K562 (cell line): Measurements from ENCODE around the gene MTMR6. TPM values are rescaled to one million over a fixed set of nuclear protein-coding genes. Genes with fewer than 3 reads are reported as not detected.

ENCODE experiments used
- ATAC-seq: fragments of 200-7000 bp; cut with Tn5 transposase; 3 replicates; pipeline ENCODE4 v1.9.1; 2020; ENCODE audit warnings: moderate library complexity
- BruUV-seq: library from RNA; stranded (reverse); fragments of 400-500 nt; replicated peaks from 2 replicates; lab custom pipeline; 2021; lab: Mats Ljungman, UMichigan
- CTCF ChIA-PET: fragments of 300-600 bp; formaldehyde crosslinking; extraction: SDS; loops from one replicate; lab custom pipeline; 2021; ENCODE audit warnings: low intra/inter-chr PET ratio; lab: Yijun Ruan, JAX
- POLR2A ChIA-PET: fragments of 300-600, 350-650 bp; sonication (Branson Sonifier 250); formaldehyde crosslinking; extraction: SDS; loops from one replicate; lab custom pipeline; 2021; ENCODE audit warnings: antibody characterized with exemption, inconsistent platforms; lab: Yijun Ruan, JAX
- DNase-seq, 4 experiments: peaks; one replicate each; pipeline versions ENCODE4 v3.0.0 to v3.0.0-alpha.2; 2011 to 2018; ENCODE audit warnings: low spot score in 3 of 4, mixed read lengths in 3 of 4; ENCODE audit errors: extremely low read depth in 1 of 4
- FAIRE-seq: peaks from 2 replicates; lab custom pipeline; 2011; peaks lifted over from hg19 to GRCh38; lab: Jason Lieb, UNC
- H2AFZ ChIP-seq: 2 replicates; pipeline ENCODE4 v1.6.0; 2011; ENCODE audit warnings: low read depth, low read length, control low read depth, inconsistent platforms
- H3K27ac ChIP-seq: fragments of 200-600 bp; 3 replicates; pipeline ENCODE4 v1.8.0; 2011; ENCODE audit warnings: low read depth, mild to moderate bottlenecking, control low read depth, inconsistent platforms, low read length, moderate library complexity, mixed read lengths; ENCODE audit errors: extremely low read depth
- H3K27me3 ChIP-seq, 2 experiments: fragments of 300-600 bp in 1 of 2; 2 replicates in 1 of 2; 3 replicates in 1 of 2; pipeline versions ENCODE4 v1.6.0 to v1.8.0; 2011; ENCODE audit warnings: inconsistent platforms in 2 of 2, low read length in 2 of 2, mild to moderate bottlenecking in 1 of 2, mixed read lengths in 1 of 2, moderate library complexity in 1 of 2; ENCODE audit not compliant: control insufficient read depth in 2 of 2, insufficient read depth in 2 of 2
- H3K36me3 ChIP-seq: fragments of 300-600 bp; 3 replicates; pipeline ENCODE4 v1.8.0; 2011; ENCODE audit warnings: mild to moderate bottlenecking, low read length, inconsistent platforms; ENCODE audit not compliant: control insufficient read depth, insufficient read depth
- H3K4me1 ChIP-seq, 2 experiments: fragments of 200-600 bp in 1 of 2; replicated peaks in 1 of 2; 2 replicates in 1 of 2; 3 replicates in 1 of 2; pipeline versions ENCODE4 v1.5.1 to v1.8.0; 2011; ENCODE audit warnings: inconsistent platforms in 2 of 2, low read length in 2 of 2, mild to moderate bottlenecking in 1 of 2, mixed read lengths in 1 of 2, moderate library complexity in 1 of 2; ENCODE audit not compliant: control insufficient read depth in 2 of 2, insufficient read depth in 2 of 2
- H3K4me2 ChIP-seq: 2 replicates; pipeline ENCODE4 v1.6.1; 2011; ENCODE audit warnings: low read length, control low read depth, inconsistent platforms, mixed read lengths; ENCODE audit not compliant: insufficient read depth
- H3K4me3 ChIP-seq: fragments of 200-600 bp; sonication (generic), shearing (Covaris generic); 2 replicates; pipeline ENCODE4 v1.5.1; 2016; ENCODE audit warnings: control low read depth, inconsistent platforms
- H3K79me2 ChIP-seq: fragments of 200-600 bp; 3 replicates; pipeline ENCODE4 v1.8.0; 2011; ENCODE audit warnings: low read length, inconsistent platforms; ENCODE audit not compliant: control insufficient read depth, insufficient read depth
- H3K9ac ChIP-seq, 2 experiments: 2 replicates each; pipeline versions ENCODE4 v1.6.0 to v1.6.1; 2011; ENCODE audit warnings: low read depth in 2 of 2, low read length in 2 of 2, control low read depth in 1 of 2, inconsistent platforms in 1 of 2, mild to moderate bottlenecking in 1 of 2, mixed read lengths in 1 of 2; ENCODE audit not compliant: insufficient read depth in 1 of 2
- H3K9me1 ChIP-seq: one replicate; pipeline ENCODE4 v1.6.0; 2011; ENCODE audit warnings: inconsistent platforms, mild to moderate bottlenecking, low read length, moderate library complexity; ENCODE audit not compliant: control insufficient read depth, insufficient read depth
- H3K9me3 ChIP-seq: replicated peaks from 2 replicates; pipeline ENCODE4 v1.5.1; 2011; ENCODE audit warnings: low read depth, low read length, inconsistent platforms; ENCODE audit not compliant: control insufficient read depth, insufficient read depth
- H4K20me1 ChIP-seq: replicated peaks from 2 replicates; pipeline ENCODE4 v1.6.1; 2011; ENCODE audit warnings: low read length, inconsistent platforms, mixed read lengths; ENCODE audit not compliant: control insufficient read depth, insufficient read depth
- ETV1 ChIP-seq: fragments of 450-650 bp; conservative IDR thresholded peaks from 2 replicates; pipeline ENCODE4 v1.6.1; 2016; ENCODE audit warnings: missing genetic modification characterization, control low read depth, low read depth, missing compliant biosample characterization
- GTF2A2 ChIP-seq: IDR thresholded peaks from 2 replicates; pipeline ENCODE4 v1.6.1; 2016; ENCODE audit warnings: mild to moderate bottlenecking, missing genetic modification characterization, missing compliant biosample characterization
- WGBS: fragments of 100-300 bp; shearing (Covaris generic); methylation state at CpG from one replicate; pipeline ENCODE4 v1.1.6; 2016; ENCODE audit warnings: low coverage, mixed read lengths; ENCODE audit not compliant: insufficient coverage; ENCODE audit errors: missing lambda C conversion rate; 5-methylcytosine and 5-hydroxymethylcytosine counted together
- in situ Hi-C: fragments of 300-500 bp; cut with MboI; formaldehyde crosslinking; loops from 4 replicates; pipeline ENCODE4 v1.15.0; 2018; ENCODE audit warnings: inconsistent platforms, mixed read lengths
- intact Hi-C: fragments of 100-400 bp; cut with micrococcal nuclease; formaldehyde crosslinking; loops from 2 replicates; pipeline ENCODE4 v1.14.2; 2022
- polyA plus RNA-seq, 8 experiments: library from polyadenylated mRNA; depleted of rRNA in 4 of 8; stranded (reverse) in 5 of 8; unstranded in 3 of 8; fragments of >200 nt; fragmentation: Nextera tagmentation in 2 of 8; fragmentation: Illumina TruSeq in 1 of 8; extraction: Ambion mirVana in 2 of 8; extraction: Trizol in 1 of 8; gene quantifications; 2 replicates each; pipeline versions ENCODE4 v1.2.1 to v1.2.3, GENCODE V29; 2011 to 2014; ENCODE audit warnings: inconsistent platforms in 1 of 8, missing spikeins in 1 of 8
- total RNA-seq, 7 experiments: library from RNA; depleted of rRNA in 6 of 7; stranded (reverse); fragments of >200 nt in 6 of 7; fragmentation: Illumina TruSeq in 2 of 7; extraction: Trizol in 2 of 7; gene quantifications; 2 replicates each; pipeline versions ENCODE4 v1.2.1 to v1.2.3, GENCODE V29; 2011 to 2021; ENCODE audit warnings: low replicate concordance in 1 of 7
- TF ChIP-seq, protein P1 (sequence below), 2 experiments: IDR thresholded peaks; 2 replicates each; pipeline ENCODE4 v1.6.1; 2012; ENCODE audit warnings: improper control_type of control experiment in 2 of 2, low read depth in 2 of 2, low read length in 2 of 2, borderline replicate concordance in 1 of 2

The MTMR6 gene
- total and polyA plus RNA-seq, 9 of the 15 experiments (the other 6 are each of a cell fraction or from before 2014, with no cell fraction given): 3.9 to 10.8 (median 7.7) TPM

DNA sequence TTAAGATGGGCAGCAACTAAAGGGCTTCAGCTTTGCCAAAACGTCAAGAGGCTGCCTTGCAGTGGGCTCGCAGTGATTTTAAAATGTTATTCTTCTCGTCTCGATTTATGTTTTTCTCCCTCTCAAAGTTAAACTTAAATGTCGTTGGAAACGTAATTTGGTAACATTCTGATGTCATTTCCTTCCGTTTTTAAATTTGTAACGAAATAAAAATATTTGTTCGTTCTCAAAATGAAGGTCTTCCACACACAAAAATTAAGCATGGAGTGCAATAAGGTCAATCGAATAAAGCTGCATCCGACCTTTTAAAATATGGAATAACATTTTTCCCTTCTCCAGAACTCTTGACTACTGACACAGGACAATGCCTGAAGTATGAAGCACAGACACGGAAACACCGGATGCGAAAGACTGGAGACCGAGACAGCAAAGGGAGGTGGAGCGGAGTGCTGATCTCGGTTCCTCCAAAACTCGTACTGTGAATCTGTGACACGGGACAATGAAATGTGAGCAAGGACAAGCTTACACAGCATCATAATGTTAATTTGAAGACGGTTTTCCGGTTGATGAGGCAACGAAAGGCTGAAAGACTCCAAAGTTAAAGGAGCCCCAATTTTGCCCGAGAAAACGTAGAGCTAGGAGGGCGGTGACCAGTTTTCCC lies 850 bp downstream of the MTMR6 start:
- Histone ChIP-seq H3K27ac (peak overlapping the region; percentile 63; the same call in 2 of the 3 replicates), H3K9me1 (no peaks in the 10 kb centered on the region), H4K20me1 (no peaks in the 10 kb centered on the region), H2AFZ (peak overlapping the region; percentile 83), H3K9ac (peak overlapping the region; percentile 81 to 96), H3K4me2 (peak overlapping the region; percentile 92), H3K36me3 (no peaks in the 10 kb centered on the region), H3K79me2 (peaks cover 17% of the 10 kb centered on the region), H3K4me3 (peak overlapping the region; percentile 81), H3K4me1 (peaks cover 8% of the 10 kb centered on the region in 2 experiments; a peak in 4 of 5 replicates), H3K27me3 (no peaks in the 10 kb centered on the region), H3K9me3 (no peaks in the 10 kb centered on the region)
- intact Hi-C loops: no loop called here
- ChIA-PET POLR2A (interaction anchor here (1.1 kb wide), 2 partner anchors 10 to 13 kb away, joined by 3 read pairs; no protein-coding TSS in a partner anchor), CTCF (no interaction called here)
- FAIRE-seq (peak; percentile 82), DNase-seq (peak in 1 of 4 experiments; percentile 37), ATAC-seq (peak; percentile 58)
- TF ChIP-seq ETV1: peak; percentile 39; the same call in 1 of the 2 replicates
- TF ChIP-seq GTF2A2: no peak
- TF ChIP-seq, protein P1, sequence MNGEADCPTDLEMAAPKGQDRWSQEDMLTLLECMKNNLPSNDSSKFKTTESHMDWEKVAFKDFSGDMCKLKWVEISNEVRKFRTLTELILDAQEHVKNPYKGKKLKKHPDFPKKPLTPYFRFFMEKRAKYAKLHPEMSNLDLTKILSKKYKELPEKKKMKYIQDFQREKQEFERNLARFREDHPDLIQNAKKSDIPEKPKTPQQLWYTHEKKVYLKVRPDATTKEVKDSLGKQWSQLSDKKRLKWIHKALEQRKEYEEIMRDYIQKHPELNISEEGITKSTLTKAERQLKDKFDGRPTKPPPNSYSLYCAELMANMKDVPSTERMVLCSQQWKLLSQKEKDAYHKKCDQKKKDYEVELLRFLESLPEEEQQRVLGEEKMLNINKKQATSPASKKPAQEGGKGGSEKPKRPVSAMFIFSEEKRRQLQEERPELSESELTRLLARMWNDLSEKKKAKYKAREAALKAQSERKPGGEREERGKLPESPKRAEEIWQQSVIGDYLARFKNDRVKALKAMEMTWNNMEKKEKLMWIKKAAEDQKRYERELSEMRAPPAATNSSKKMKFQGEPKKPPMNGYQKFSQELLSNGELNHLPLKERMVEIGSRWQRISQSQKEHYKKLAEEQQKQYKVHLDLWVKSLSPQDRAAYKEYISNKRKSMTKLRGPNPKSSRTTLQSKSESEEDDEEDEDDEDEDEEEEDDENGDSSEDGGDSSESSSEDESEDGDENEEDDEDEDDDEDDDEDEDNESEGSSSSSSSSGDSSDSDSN (IDR thresholded peaks at IDR 0.05; ENCODE audit: borderline replicate concordance in 1 of 2, low read depth in 2 of 2, low read length in 2 of 2): 0 out of 4 replicates have a peak, but pooled peaks of 1 of the 2 experiments have one; percentile 24
- TSS peak; percentile 65 for BruUV-seq
- in situ Hi-C loops: no loop called here
- whole genome bisulfite sequencing: 6% methylated on average over 22 of the region's 25 CpGs
